ENCODE results near the gene RAB31.

RAB31 gene

DNA sequence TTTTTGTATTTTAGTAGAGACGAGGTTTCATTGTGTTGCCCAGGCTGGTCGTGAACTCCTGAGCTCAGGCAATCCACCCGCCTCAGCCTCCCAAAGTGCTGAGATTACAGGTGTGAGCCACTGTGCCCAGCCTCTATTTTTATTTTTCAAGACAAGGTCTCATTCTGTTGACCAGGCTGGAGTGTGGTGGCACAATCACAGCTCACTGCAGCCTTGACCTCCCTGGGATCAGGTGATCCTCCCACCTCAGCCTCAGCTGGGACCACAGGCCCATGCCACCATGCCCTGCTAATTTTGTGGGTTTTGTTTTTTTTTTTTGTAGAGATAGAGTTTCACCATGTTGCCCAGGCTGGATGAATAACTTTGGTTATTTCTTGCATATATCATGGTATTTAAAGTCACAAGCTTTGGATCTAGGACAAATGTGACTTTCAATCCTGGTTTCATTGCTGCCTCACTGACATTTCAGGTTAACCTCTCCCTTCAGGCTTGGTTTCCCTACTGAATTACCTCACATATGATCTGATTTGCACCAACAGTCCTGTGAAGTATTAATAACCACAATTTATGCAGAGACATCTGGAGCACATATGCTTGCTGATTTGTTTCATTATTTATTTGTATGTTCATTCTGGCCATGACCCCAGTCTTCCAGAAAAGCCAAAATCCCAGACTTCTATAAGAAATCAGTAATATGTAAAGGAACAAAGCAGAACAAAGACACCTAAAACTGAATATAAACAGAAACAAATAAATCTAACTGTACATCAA lies 17.5 kb upstream of the RAB31 start:
- Histone ChIP-seq H3K4me1 (ENCODE audit: control insufficient read depth, insufficient read depth, low read length) (no peaks in the 10 kb centered on the region), H3K4me3 (ENCODE audit: low read depth, low read length) (no peak overlapping the region), H3K27ac (ENCODE audit: extremely low read depth, low read depth, low read length) (no peak overlapping the region), H3K36me3 (ENCODE audit: control insufficient read depth in 2 of 2, insufficient read depth in 1 of 2, low read length in 2 of 2) (no peaks in the 10 kb centered on the region), H3K9me3 (ENCODE audit: control insufficient read depth, insufficient read depth, low read depth, low read length) (no peaks in the 10 kb centered on the region)
- TF ChIP-seq ZNF311 (tag by site-specific recombination; IDR thresholded peaks at IDR 0.05; ENCODE audit: borderline replicate concordance) (no peak), ZNF366 (tag by site-specific recombination; conservative IDR thresholded peaks at IDR 0.05) (no peak), ZXDB (tag by site-specific recombination; IDR thresholded peaks at IDR 0.05) (no peak), ZNF266 (tag by site-specific recombination; IDR thresholded peaks at IDR 0.05; ENCODE audit: low read depth) (no peak), ZNF391 (tag by site-specific recombination; IDR thresholded peaks at IDR 0.05; ENCODE audit: borderline replicate concordance, low read depth) (no peak), ZSCAN5A (tag by site-specific recombination; IDR thresholded peaks at IDR 0.05) (no peak), SCRT2 (tag by site-specific recombination; IDR thresholded peaks at IDR 0.05) (no peak), GLI2 (tag by site-specific recombination; IDR thresholded peaks at IDR 0.05; ENCODE audit: borderline replicate concordance, low read depth) (no peak)
- TF ChIP-seq, protein P1, sequence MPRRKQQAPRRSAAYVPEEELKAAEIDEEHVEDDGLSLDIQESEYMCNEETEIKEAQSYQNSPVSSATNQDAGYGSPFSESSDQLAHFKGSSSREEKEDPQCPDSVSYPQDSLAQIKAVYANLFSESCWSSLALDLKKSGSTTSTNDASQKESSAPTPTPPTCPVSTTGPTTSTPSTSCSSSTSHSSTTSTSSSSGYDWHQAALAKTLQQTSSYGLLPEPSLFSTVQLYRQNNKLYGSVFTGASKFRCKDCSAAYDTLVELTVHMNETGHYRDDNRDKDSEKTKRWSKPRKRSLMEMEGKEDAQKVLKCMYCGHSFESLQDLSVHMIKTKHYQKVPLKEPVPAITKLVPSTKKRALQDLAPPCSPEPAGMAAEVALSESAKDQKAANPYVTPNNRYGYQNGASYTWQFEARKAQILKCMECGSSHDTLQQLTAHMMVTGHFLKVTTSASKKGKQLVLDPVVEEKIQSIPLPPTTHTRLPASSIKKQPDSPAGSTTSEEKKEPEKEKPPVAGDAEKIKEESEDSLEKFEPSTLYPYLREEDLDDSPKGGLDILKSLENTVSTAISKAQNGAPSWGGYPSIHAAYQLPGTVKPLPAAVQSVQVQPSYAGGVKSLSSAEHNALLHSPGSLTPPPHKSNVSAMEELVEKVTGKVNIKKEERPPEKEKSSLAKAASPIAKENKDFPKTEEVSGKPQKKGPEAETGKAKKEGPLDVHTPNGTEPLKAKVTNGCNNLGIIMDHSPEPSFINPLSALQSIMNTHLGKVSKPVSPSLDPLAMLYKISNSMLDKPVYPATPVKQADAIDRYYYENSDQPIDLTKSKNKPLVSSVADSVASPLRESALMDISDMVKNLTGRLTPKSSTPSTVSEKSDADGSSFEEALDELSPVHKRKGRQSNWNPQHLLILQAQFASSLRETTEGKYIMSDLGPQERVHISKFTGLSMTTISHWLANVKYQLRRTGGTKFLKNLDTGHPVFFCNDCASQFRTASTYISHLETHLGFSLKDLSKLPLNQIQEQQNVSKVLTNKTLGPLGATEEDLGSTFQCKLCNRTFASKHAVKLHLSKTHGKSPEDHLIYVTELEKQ (tag by site-specific recombination; IDR thresholded peaks at IDR 0.05; ENCODE audit: borderline replicate concordance), result no peak
- POLR2A ChIA-PET, result no interaction called here
- CTCF ChIA-PET, result no interaction called here

DNA sequence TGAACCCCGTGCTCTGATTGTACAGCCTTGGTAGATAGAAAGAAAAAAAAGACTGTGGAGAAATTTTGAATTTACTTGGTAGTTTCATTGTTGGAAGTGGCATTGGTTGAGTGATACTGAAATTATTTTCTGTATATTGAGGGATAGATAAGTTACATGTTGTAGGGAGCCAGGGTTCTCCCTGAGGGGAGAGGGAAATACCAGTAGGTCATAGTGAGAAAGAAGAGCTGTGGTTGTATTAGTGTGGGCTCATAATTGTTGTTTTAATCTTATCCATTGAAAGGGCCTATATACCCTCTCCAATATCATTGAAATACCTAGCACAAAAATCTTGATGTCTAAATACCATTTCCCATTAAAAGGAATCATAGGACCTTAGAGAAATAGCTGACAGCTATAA lies 16.9 kb upstream of the RAB31 start:
- Histone ChIP-seq H3K27ac (ENCODE audit: extremely low read depth, low read depth, low read length) (no peak overlapping the region), H3K36me3 (ENCODE audit: control insufficient read depth in 2 of 2, insufficient read depth in 1 of 2, low read length in 2 of 2) (no peaks in the 10 kb centered on the region), H3K4me1 (ENCODE audit: control insufficient read depth, insufficient read depth, low read length) (no peaks in the 10 kb centered on the region), H3K4me3 (ENCODE audit: low read depth, low read length) (no peak overlapping the region), H3K9me3 (ENCODE audit: control insufficient read depth, insufficient read depth, low read depth, low read length) (no peaks in the 10 kb centered on the region)
- TF ChIP-seq ZNF362 (tag by site-specific recombination; IDR thresholded peaks at IDR 0.05), result no peak
- no peak for TF ChIP-seq ZNF473 (tag by site-specific recombination; IDR thresholded peaks at IDR 0.05)
- TF ChIP-seq, protein P2, sequence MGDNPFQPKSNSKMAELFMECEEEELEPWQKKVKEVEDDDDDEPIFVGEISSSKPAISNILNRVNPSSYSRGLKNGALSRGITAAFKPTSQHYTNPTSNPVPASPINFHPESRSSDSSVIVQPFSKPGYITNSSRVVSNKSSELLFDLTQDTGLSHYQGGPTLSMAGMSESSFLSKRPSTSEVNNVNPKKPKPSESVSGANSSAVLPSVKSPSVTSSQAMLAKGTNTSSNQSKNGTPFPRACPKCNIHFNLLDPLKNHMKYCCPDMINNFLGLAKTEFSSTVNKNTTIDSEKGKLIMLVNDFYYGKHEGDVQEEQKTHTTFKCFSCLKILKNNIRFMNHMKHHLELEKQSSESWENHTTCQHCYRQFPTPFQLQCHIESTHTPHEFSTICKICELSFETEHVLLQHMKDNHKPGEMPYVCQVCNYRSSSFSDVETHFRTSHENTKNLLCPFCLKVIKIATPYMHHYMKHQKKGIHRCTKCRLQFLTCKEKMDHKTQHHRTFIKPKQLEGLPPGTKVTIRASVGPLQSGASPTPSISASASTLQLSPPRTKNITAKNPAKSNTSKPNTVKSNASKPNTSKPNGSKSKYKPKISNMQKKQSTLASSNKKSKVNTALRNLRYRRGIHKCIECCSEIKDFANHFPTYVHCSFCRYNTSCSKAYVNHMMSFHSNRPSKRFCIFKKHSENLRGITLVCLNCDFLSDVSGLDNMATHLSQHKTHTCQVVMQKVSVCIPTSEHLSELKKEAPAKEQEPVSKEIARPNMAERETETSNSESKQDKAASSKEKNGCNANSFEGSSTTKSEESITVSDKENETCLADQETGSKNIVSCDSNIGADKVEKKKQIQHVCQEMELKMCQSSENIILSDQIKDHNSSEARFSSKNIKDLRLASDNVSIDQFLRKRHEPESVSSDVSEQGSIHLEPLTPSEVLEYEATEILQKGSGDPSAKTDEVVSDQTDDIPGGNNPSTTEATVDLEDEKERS (tag by site-specific recombination; IDR thresholded peaks at IDR 0.05), result no peak
- TF ChIP-seq ZFP41 (tag by site-specific recombination; IDR thresholded peaks at IDR 0.05; ENCODE audit: borderline replicate concordance), result no peak
- TF ChIP-seq, protein P3, sequence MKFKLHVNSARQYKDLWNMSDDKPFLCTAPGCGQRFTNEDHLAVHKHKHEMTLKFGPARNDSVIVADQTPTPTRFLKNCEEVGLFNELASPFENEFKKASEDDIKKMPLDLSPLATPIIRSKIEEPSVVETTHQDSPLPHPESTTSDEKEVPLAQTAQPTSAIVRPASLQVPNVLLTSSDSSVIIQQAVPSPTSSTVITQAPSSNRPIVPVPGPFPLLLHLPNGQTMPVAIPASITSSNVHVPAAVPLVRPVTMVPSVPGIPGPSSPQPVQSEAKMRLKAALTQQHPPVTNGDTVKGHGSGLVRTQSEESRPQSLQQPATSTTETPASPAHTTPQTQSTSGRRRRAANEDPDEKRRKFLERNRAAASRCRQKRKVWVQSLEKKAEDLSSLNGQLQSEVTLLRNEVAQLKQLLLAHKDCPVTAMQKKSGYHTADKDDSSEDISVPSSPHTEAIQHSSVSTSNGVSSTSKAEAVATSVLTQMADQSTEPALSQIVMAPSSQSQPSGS (tag by site-specific recombination; IDR thresholded peaks at IDR 0.05; ENCODE audit: low read depth), result no peak
- no peak for TF ChIP-seq ZNF404 (tag by site-specific recombination; IDR thresholded peaks at IDR 0.05)
- TF ChIP-seq ZNF266 (tag by site-specific recombination; IDR thresholded peaks at IDR 0.05; ENCODE audit: low read depth), result no peak
- TF ChIP-seq, protein P4, sequence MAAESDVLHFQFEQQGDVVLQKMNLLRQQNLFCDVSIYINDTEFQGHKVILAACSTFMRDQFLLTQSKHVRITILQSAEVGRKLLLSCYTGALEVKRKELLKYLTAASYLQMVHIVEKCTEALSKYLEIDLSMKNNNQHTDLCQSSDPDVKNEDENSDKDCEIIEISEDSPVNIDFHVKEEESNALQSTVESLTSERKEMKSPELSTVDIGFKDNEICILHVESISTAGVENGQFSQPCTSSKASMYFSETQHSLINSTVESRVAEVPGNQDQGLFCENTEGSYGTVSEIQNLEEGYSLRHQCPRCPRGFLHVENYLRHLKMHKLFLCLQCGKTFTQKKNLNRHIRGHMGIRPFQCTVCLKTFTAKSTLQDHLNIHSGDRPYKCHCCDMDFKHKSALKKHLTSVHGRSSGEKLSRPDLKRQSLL (tag by site-specific recombination; IDR thresholded peaks at IDR 0.05), result no peak
- TF ChIP-seq, protein P5, sequence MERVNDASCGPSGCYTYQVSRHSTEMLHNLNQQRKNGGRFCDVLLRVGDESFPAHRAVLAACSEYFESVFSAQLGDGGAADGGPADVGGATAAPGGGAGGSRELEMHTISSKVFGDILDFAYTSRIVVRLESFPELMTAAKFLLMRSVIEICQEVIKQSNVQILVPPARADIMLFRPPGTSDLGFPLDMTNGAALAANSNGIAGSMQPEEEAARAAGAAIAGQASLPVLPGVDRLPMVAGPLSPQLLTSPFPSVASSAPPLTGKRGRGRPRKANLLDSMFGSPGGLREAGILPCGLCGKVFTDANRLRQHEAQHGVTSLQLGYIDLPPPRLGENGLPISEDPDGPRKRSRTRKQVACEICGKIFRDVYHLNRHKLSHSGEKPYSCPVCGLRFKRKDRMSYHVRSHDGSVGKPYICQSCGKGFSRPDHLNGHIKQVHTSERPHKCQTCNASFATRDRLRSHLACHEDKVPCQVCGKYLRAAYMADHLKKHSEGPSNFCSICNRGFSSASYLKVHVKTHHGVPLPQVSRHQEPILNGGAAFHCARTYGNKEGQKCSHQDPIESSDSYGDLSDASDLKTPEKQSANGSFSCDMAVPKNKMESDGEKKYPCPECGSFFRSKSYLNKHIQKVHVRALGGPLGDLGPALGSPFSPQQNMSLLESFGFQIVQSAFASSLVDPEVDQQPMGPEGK (tag by site-specific recombination; IDR thresholded peaks at IDR 0.05), result no peak
- no peak for TF ChIP-seq ZBTB8A (tag by site-specific recombination; IDR thresholded peaks at IDR 0.05)
- ChIA-PET CTCF (interaction anchor here (1.1 kb wide), 2 partner anchors 18 to 116 kb away, joined by 3 to 5 read pairs; no protein-coding TSS in a partner anchor), POLR2A (interaction anchor here (0.5 kb wide), 1 partner anchor 107 kb away, joined by 3 read pairs; no protein-coding TSS in a partner anchor)
